OCI-LY3 (cell line): ENCODE data around the gene FZD4.

Experiments used
- EZH2phosphoT487 ChIP-seq: fragments of 200-600 bp; shearing (Covaris generic); IDR thresholded peaks from 2 replicates; pipeline ENCODE4 v1.6.1; 2018; ENCODE audit warnings: antibody characterized with exemption, mixed run types, low read depth
- TF ChIP-seq, protein P1 (sequence below): fragments of 200-600, 300-600 bp; sonication (generic); IDR thresholded peaks from 2 replicates; pipeline ENCODE4 v1.5.1; 2014; ENCODE audit warnings: antibody characterized with exemption, low read length, low read depth

DNA sequence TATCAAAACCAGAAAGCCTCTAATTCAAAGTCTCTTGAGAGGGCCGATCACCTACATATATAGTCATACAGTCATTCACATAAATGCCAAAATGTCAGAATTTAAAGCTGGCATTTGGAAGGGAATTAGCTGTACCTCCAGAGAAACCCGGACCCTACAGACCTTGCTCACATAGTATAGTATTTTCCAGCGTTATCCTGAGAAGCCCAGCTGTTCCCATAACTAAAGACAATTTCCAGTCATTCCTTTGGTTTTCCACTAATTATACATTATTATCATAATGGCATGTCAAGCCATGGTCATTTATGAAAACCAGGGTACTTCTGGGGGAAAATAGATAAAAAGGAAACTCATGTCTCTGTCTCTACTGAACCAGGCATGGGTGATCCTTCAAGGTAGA lies 53.6 kb downstream of the FZD4 start:
- no peak for TF ChIP-seq EZH2phosphoT487
- TF ChIP-seq, protein P1, sequence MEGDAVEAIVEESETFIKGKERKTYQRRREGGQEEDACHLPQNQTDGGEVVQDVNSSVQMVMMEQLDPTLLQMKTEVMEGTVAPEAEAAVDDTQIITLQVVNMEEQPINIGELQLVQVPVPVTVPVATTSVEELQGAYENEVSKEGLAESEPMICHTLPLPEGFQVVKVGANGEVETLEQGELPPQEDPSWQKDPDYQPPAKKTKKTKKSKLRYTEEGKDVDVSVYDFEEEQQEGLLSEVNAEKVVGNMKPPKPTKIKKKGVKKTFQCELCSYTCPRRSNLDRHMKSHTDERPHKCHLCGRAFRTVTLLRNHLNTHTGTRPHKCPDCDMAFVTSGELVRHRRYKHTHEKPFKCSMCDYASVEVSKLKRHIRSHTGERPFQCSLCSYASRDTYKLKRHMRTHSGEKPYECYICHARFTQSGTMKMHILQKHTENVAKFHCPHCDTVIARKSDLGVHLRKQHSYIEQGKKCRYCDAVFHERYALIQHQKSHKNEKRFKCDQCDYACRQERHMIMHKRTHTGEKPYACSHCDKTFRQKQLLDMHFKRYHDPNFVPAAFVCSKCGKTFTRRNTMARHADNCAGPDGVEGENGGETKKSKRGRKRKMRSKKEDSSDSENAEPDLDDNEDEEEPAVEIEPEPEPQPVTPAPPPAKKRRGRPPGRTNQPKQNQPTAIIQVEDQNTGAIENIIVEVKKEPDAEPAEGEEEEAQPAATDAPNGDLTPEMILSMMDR: no peak
